NCI-H69 (cell line): ENCODE measurements around the gene CAMTA1.
A peak's percentile ranks its signal among the peaks of the same experiment; 100 is the strongest.

Experiments
- DNase-seq: peaks from one replicate; lab custom pipeline; 2025; lab: John Stamatoyannopoulos, UW

The CAMTA1 gene

GRCh38 chr1:7576946-7577657 lies 791.8 kb downstream of the CAMTA1 start:
- DNase-seq: peak; percentile 3

GRCh38 chr1:7578206-7578605 lies 793.0 kb downstream of the CAMTA1 start:
- DNase-seq: no peak

- DNase-seq: no peak
Observed at GRCh38 chr1:7579016-7579415, 793.8 kb downstream of the CAMTA1 start.

GRCh38 chr1:7579831-7580804 lies 794.9 kb downstream of the CAMTA1 start:
- DNase-seq: no peak

- DNase-seq: peak; percentile 76
Observed at GRCh38 chr1:7580923-7581753, 795.9 kb downstream of the CAMTA1 start.

GRCh38 chr1:7581754-7582459 lies 796.7 kb downstream of the CAMTA1 start:
- DNase-seq: peak; percentile 24

GRCh38 chr1:7582460-7582972 lies 797.3 kb downstream of the CAMTA1 start:
- DNase-seq: no peak

GRCh38 chr1:7583291-7584096 lies 798.2 kb downstream of the CAMTA1 start:
- DNase-seq: no peak

GRCh38 chr1:7584157-7584556 lies 798.9 kb downstream of the CAMTA1 start:
- no peak for DNase-seq

GRCh38 chr1:7584643-7585042 lies 799.4 kb downstream of the CAMTA1 start:
- no peak for DNase-seq

GRCh38 chr1:7585216-7585907 lies 800.1 kb downstream of the CAMTA1 start:
- DNase-seq: no peak

GRCh38 chr1:7586031-7586941 lies 801.0 kb downstream of the CAMTA1 start:
- no peak for DNase-seq

GRCh38 chr1:7587108-7587772 lies 802.0 kb downstream of the CAMTA1 start:
- no peak for DNase-seq

GRCh38 chr1:7587773-7588456 lies 802.7 kb downstream of the CAMTA1 start:
- no peak for DNase-seq

GRCh38 chr1:7588457-7588827 lies 803.2 kb downstream of the CAMTA1 start:
- DNase-seq: no peak

- DNase-seq: no peak
Observed at GRCh38 chr1:7589080-7589735, 804.0 kb downstream of the CAMTA1 start.

- DNase-seq: no peak
Observed at GRCh38 chr1:7589774-7590425, 804.6 kb downstream of the CAMTA1 start.
